NCI-H446 treated with DMSO at 0.1 percent for 48 hours (cell line): Measurements from ENCODE around the gene TJP3.

Experiments
- DNase-seq: peaks from one replicate; lab custom pipeline; 2025; lab: John Stamatoyannopoulos, UW

Gene TJP3

GRCh38 chr19:3690551-3691371, 17.4 kb upstream of the TJP3 start:
- no peak for DNase-seq

DNA sequence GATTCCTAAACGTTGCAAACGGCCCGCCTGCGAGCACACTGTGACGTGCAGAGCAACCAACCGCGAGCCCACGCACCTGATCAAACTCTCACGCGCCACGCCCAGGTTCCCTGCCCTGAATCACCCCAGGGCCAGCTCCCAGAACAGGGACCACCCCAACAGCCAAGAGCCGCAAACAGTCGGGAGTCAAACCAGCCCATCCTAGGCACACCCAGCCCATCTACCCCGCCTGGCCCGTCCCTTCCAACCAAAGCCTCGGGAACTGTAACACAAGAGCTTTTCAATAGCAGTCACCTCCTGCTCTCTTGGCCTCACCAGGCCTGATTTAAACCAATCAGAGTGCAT, 16.8 kb upstream of the TJP3 start:
- no peak for DNase-seq

- no peak for DNase-seq
These were observed 16.5 kb upstream of the TJP3 start for GRCh38 chr19:3691726-3692125.

DNA sequence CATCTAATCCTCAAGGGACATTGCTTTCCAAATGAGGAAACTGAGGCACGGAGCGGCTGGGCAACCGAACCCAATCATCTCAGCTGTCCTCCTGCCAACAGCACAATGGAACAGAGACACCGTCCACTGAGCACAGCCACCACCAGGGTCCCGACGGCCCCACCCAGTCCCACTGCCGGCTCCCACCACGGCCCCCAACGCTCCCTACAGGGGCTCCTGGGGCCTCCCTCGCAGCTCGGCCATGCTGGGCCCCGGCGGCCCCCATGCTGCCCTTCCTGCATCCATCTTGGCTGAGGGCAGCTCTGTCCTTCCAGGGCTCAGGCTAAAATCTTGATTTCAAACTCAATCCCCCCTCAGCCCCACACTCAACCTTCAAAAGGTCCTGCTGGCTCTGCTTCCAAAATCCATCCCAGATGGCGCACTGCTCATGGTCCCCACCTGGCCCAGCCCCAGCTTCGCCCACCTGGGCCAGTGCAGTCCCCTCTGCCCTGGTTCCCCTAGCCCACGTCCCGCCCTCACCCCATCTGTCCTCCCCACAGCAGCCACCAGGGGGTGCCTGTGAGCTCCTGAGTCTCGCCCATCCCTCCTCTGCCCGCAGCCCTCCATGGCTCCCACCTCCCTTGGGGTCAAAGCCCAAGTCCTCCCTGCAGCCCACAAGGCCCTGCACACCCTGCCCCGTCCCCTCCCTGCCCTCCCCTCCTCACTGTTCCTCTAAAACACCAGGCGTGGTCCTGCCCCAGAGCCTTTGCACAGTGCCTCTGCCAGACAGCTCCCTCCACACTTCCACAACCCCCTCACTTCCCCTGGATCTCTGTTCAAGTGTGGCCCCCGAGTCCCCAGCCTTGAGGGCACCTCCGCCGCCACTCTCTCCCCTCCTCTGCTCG, 15.8 kb upstream of the TJP3 start:
- DNase-seq = no peak

- no peak for DNase-seq
These were observed 14.9 kb upstream of the TJP3 start for GRCh38 chr19:3693025-3693925.

- DNase-seq = no peak
These were observed 13.6 kb upstream of the TJP3 start for GRCh38 chr19:3694361-3695123.

GRCh38 chr19:3695124-3695733, 13.0 kb upstream of the TJP3 start:
- DNase-seq = no peak

DNA sequence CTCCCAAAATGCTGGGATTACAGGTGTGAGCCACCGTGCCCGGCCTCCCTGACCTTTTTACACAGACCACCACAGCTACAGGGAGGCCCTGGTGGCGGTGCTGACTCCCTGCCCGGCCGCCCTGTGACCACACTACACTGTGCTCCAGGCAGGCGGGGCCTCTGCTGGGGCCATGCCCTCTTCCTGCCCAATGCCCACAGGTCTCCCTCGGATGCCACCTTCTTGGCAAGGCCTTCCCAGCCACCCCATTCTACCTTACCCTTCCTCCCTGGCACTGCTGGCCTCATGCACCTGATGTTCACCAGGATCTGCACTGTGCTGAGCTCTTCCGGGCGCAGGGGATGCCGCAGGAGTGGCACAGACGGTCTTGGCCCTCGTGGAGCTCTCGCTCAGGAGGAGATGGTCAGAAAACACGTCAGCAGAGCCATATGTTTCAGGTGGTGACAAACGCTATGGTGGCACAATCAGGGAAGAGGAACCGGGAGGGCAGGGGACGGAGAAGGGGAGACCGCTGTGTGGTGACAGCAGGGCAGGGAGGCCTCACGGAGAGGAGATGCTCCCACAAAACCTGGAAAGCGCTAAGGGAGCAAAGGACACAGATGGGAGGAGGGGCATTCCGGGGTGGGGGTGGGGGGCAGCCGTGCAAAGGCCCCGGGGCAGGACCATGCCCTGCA, 12.1 kb upstream of the TJP3 start:
- no peak for DNase-seq

DNA sequence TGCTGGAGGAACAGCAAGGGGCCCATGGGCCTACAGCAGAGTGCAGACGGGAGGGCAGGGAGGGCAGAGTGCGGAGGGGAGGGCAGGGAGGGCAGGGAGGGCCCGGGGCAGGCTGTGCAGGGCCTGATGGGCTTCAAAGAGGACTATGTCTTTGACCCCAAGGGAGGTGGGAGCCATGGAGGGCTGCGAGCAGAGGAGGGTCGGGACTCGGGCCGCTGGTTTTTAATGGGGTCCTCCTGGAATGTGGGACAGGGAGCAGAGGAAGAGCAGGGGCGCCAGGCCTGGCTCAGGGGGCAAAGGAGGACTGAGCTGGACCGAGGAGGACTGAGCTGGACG, 11.6 kb upstream of the TJP3 start:
- DNase-seq = no peak

DNA sequence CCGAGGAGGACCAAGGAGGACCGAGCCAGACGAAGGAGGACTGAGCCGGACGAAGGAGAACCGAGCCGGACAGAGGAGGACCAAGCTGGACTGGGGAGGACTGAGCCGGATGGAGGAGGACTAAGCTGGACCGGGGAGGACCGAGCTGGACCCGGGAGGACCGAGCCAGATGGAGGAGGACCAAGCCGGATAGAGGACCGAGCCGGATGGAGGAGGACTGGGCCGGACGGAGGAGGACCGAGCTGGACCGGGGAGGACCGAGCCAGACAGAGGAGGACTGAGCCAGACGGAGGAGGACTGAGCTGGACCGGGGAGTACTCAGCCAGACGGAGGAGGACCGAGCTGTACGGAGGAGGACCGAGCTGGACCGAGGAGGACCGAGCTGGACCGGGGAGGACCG, 11.1 kb upstream of the TJP3 start:
- no peak for DNase-seq

DNA sequence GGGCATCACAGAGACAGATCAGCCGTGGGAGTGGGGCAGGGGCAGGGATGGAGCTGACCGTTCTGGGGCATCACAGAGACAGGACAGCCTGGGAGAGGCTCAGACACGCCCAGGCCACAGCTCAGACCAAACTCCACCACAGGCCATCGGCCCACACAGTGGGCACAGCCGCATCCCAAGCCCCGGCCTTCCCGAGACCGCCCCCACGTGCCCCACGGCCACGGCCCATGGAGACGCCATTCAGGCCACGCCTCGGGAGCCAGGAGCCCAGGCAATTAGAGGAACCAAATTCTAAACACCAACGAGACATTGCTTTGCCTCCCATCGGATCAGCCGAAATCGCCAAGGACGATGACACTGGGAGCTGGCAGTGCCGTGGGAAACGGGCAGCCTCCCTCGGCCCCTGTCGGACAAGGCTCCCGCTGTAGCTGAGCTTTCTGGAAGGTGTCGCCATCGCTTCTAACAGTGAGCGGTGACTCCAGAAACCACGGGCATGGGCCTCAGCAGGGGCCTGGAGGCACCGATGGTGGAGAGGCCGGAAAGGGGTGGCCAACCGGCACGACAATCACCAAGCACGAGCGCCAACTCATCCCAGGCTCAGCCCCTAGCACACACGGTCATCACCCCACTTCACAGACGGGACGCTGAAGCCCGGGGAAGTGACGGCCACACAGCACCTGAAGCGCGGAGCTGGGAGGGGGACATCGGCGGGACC, 10.4 kb upstream of the TJP3 start:
- no peak for DNase-seq

DNA sequence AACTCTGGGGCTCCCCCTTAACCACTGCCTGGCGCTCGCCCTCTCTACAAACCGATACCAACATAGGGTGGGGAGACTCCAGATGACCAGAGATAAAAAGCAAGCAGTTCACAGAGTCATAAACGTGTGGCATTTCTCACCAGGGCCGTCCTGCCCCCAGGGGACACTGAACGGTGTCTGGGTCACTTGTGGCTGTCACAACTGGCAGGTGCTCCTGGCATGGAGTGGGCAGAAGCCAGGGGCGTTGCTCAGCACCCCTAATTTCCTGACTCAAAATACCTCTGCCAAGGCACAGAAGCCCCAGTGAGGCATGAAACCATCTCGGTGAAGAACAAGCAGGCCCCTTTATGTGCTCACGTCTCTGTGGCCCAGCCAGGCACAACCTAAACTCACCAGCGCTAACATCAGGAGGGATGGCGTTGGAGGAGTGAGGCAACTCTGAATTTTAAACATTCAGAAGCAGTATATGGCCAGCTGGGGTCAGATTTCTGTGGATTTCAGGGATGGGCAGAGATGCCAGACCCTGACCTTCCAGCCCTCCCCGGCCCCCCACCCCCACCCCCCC, 9.7 kb upstream of the TJP3 start:
- DNase-seq = no peak

GRCh38 chr19:3698974-3699740, 9.0 kb upstream of the TJP3 start:
- no peak for DNase-seq

- no peak for DNase-seq
These were observed 8.4 kb upstream of the TJP3 start for GRCh38 chr19:3699741-3700241.

- peak; percentile 64 for DNase-seq
These were observed 7.7 kb upstream of the TJP3 start, which contains the start of gene PIP5K1C for GRCh38 chr19:3700242-3701032. PIP5K1C (minus strand) TSS chr19:3700468; CDS start chr19:3700390, 78 bp downstream.

DNA sequence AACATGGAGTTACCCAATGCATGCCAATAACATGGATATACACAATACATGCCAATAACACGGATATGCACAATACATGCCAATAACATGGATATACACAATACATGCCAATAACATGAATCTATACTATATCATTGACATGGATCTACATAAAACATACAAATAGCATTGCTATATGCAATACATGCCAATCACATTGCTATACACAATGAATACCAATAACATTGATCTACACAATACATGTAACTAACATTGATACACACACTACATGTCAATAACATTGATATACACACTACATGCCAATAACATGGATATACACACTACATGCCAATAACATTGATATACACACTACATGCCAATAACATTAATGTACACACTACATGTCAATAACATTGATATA, 7.0 kb upstream of the TJP3 start:
- DNase-seq = no peak

- DNase-seq = no peak
These were observed 347 bp upstream of the TJP3 start for GRCh38 chr19:3707868-3708206.

DNA sequence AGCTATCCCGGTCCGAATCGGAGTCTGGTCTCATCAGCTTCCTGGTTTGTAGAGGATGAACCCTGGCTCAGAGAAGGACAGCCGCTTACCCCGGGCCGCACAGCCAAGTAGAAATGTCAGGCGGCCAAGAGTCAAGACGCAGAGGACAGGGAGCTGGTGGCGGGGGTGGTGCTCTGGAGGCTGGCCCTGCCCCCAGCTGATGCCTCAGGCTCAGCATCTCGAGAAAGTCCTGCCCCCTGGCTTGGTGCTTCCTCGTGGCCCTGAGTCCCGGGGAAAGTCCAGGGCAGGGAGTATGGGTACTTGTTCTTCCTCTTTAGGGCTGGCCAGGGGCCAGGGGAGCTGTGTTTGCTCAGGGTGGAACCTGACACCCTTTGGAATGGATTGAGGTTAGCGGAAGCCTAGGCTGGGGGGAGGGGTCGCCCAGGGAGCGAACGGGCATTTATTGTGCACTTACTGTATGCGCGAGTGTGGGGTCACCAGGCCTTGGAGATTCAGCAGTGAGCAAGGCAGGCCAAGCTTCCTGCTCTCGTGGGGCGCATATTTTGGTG, 2.2 kb downstream of the TJP3 start:
- no peak for DNase-seq
